Pancreas (tissue), 10 donors: ENCODE data around the gene DLGAP3. TPM values are rescaled to one million over a fixed set of nuclear protein-coding genes. Genes with fewer than 3 reads are reported as not detected.

Experiments
- ATAC-seq, 4 donors: fragments of 200-7000 bp; cut with Tn5 transposase; one replicate each; pipeline versions ENCODE4 v1.8.0 to v1.9.1; 2020; ENCODE audit warnings: mild to moderate bottlenecking in 4 of 4, moderate library complexity in 4 of 4
- DNase-seq, 6 donors: peaks; one replicate each; pipeline ENCODE4 v3.0.0-alpha.2; 2020
- FAIRE-seq: peaks from 2 replicates; lab custom pipeline; 2012; peaks lifted over from hg19 to GRCh38; lab: Jason Lieb, UNC
- H3K27ac ChIP-seq, 4 donors: fragments of 200-600 bp; sonication (generic); 1 replicate in 3 of 4; 2 replicates in 1 of 4; pipeline versions ENCODE4 v1.5.0 to v1.8.0; 2020
- H3K27me3 ChIP-seq, 4 donors: fragments of 200-600 bp; one replicate each; pipeline ENCODE4 v1.8.0; 2021
- H3K36me3 ChIP-seq, 3 donors: fragments of 200-600 bp; sonication (generic) in 1 of 3; one replicate each; pipeline versions ENCODE4 v1.5.0 to v1.8.0; 2020 to 2021
- H3K4me1 ChIP-seq, 3 donors: fragments of 200-600 bp; one replicate each; pipeline ENCODE4 v1.8.0; 2021
- H3K4me3 ChIP-seq, 4 donors: fragments of 200-600 bp; sonication (generic) in 2 of 4; one replicate each; pipeline versions ENCODE4 v1.5.0 to v1.8.0; 2020 to 2021
- H3K9me3 ChIP-seq, 4 donors: fragments of 200-600 bp; one replicate each; pipeline ENCODE4 v1.8.0; 2021
- WGBS, 2 donors: extraction: QIAGEN DNeasy Blood & Tissue Kit; methylation state at CpG; one replicate each; pipeline ENCODE4 v1.1.7; 2013; 5-methylcytosine and 5-hydroxymethylcytosine counted together
- intact Hi-C, 3 donors: fragments of 100-400 bp; cut with DNase I; formaldehyde crosslinking; loops; one replicate each; pipeline versions ENCODE4 v1.11.1 to v1.14.2; 2022
- polyA plus RNA-seq, 2 donors: library from polyadenylated mRNA; stranded (reverse); fragments of 200-250 nt; gene quantifications; one replicate each; pipeline ENCODE4 v1.2.3, GENCODE V29; 2013
- total RNA-seq, 6 donors: library from RNA; stranded (reverse); fragmentation: NEBNext Ultra II Directional in 4 of 6; extraction: Animal tissue kit (Norgen Biotek cat#: 25700) in 4 of 6; gene quantifications; one replicate each; pipeline versions ENCODE4 v1.2.1 to v1.2.4, GENCODE V29; 2021 to 2023
- TF ChIP-seq, protein P1 (sequence below), 4 donors: fragments of 200-600 bp; sonication (generic) in 3 of 4; IDR thresholded peaks; one replicate each; pipeline versions ENCODE4 v1.5.0 to v1.8.0; 2021; ENCODE audit warnings: antibody characterized with exemption in 4 of 4
- donor health status: healthy with polysubstance abuse.
- donor health status: DM: no; HTN: no; CAD: no; lungs with moderate emphysema.
- donor health status: DM: no; HTN: no; CAD: no.
- donor health status: control.
- donor health status: control.
- donor health status: Bipolar disorder and iron deficiency.
- donor health status: DM: yes; HTN: yes; CAD: no.
- donor health status: DM: no; HTN: no; CAD: no.
- donor health status: DM: no; HTN: no; CAD: no.
- donor health status: DM: yes; HTN: yes; CAD: no.

Gene DLGAP3
- total and polyA plus RNA-seq, 8 donors: 0.53 to 1.8 (median 1.4) TPM

- no peaks in the 10 kb centered on the region for H3K36me3 ChIP-seq
- 86 to 88% methylated on average over 4 of the region's 4 CpGs for WGBS, 2 donors
- ATAC-seq: no peak
- no peak for DNase-seq
- H3K4me3 ChIP-seq: no peak overlapping the region
- H3K4me1 ChIP-seq: no peaks in the 10 kb centered on the region
- no peaks in the 10 kb centered on the region for H3K9me3 ChIP-seq
- no peak for FAIRE-seq
- no peak overlapping the region for H3K27ac ChIP-seq
- TF ChIP-seq, protein P1, sequence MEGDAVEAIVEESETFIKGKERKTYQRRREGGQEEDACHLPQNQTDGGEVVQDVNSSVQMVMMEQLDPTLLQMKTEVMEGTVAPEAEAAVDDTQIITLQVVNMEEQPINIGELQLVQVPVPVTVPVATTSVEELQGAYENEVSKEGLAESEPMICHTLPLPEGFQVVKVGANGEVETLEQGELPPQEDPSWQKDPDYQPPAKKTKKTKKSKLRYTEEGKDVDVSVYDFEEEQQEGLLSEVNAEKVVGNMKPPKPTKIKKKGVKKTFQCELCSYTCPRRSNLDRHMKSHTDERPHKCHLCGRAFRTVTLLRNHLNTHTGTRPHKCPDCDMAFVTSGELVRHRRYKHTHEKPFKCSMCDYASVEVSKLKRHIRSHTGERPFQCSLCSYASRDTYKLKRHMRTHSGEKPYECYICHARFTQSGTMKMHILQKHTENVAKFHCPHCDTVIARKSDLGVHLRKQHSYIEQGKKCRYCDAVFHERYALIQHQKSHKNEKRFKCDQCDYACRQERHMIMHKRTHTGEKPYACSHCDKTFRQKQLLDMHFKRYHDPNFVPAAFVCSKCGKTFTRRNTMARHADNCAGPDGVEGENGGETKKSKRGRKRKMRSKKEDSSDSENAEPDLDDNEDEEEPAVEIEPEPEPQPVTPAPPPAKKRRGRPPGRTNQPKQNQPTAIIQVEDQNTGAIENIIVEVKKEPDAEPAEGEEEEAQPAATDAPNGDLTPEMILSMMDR (IDR thresholded peaks at IDR 0.05): no peak
- intact Hi-C loops: no loop called here
- no peaks in the 10 kb centered on the region for H3K27me3 ChIP-seq
These were observed 30.0 kb downstream of the DLGAP3 start for GRCh38 chr1:34899471-34899870.

GRCh38 chr1:34898330-34898761 is 31.1 kb downstream of the DLGAP3 start:
- H3K4me3 ChIP-seq: no peak overlapping the region
- H3K4me1 ChIP-seq: no peaks in the 10 kb centered on the region
- no peak overlapping the region for H3K27ac ChIP-seq
- no peaks in the 10 kb centered on the region for H3K36me3 ChIP-seq
- peak in 1 of 4 donors; percentile 30 for ATAC-seq
- intact Hi-C loops: no loop called here
- no peaks in the 10 kb centered on the region for H3K9me3 ChIP-seq
- 12 to 26% methylated on average over 2 of the region's 2 CpGs for WGBS, 2 donors
- DNase-seq: no peak
- no peak for FAIRE-seq
- TF ChIP-seq, protein P1 (IDR thresholded peaks at IDR 0.05): no peak
- H3K27me3 ChIP-seq: no peaks in the 10 kb centered on the region

- Histone ChIP-seq H3K36me3 (no peaks in the 10 kb centered on the region), H3K4me1 (no peaks in the 10 kb centered on the region), H3K27ac (no peak overlapping the region), H3K27me3 (no peaks in the 10 kb centered on the region), H3K9me3 (no peaks in the 10 kb centered on the region), H3K4me3 (no peak overlapping the region)
- no peak for DNase-seq
- intact Hi-C loops: no loop called here
- no peak for ATAC-seq
- FAIRE-seq: no peak
- 62 to 64% methylated on average over 1 of the region's 1 CpG for WGBS, 2 donors
- TF ChIP-seq, protein P1 (IDR thresholded peaks at IDR 0.05): no peak
These were observed 32.8 kb downstream of the DLGAP3 start for GRCh38 chr1:34896612-34897011.

DNA sequence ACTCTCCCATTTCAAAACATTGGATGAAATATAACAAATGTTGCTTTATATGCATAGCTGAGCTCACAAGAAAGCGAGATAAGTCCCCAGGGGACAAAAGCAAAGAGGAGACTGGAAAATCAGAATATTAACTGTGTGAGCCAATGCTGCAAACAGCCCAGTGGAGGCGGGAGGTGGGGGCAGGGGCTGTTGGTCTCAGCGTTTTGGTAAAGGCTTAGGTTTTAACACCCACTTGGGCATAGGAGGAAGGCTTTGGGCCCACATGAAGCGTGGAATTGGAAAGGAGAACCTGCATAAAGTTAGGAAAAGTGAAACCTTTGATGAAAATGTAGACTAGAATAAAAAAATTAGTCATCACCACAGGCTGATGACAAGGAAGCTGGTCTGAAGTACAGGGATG is 39.7 kb downstream of the DLGAP3 start:
- no peak overlapping the region for H3K4me3 ChIP-seq
- H3K4me1 ChIP-seq: no peaks in the 10 kb centered on the region
- ATAC-seq (no peak), DNase-seq (no peak), FAIRE-seq (no peak)
- intact Hi-C loops: no loop called here
- WGBS, 2 donors: 52 to 57% methylated on average over 4 of the region's 4 CpGs
- H3K27me3 ChIP-seq: peaks cover 0 to 13% (median 4%) of the 10 kb centered on the region in 4 donors
- H3K27ac ChIP-seq: no peak overlapping the region
- no peaks in the 10 kb centered on the region for H3K9me3 ChIP-seq
- H3K36me3 ChIP-seq: no peaks in the 10 kb centered on the region
- TF ChIP-seq, protein P1 (IDR thresholded peaks at IDR 0.05): no peak

DNA sequence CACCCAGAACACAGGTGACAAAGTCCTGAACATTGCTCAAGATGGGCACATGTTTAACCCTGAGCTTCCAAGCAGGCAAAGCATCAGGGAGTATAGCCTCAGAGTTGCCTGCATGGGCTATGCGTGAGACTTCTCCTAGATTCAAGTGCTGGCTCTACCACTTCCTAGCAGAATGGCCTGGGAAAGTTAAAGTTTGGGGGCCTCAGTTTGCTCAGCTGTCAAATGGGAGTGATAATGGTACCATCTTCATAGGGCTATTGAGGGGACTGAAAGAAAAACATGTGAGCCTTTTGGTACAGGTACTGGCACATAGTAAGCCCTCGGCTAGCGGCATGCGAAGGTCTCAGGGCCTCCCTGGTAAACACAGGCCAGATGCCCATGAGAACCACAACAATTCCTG is 41.9 kb downstream of the DLGAP3 start:
- intact Hi-C loops: no loop called here
- H3K27me3 ChIP-seq: peaks cover 0 to 13% (median 4%) of the 10 kb centered on the region in 4 donors
- no peak for FAIRE-seq
- no peak overlapping the region for H3K4me3 ChIP-seq
- TF ChIP-seq, protein P1 (IDR thresholded peaks at IDR 0.05): no peak
- H3K36me3 ChIP-seq: no peaks in the 10 kb centered on the region
- H3K27ac ChIP-seq: no peak overlapping the region
- WGBS, 2 donors: 89 to 90% methylated on average over 4 of the region's 4 CpGs
- no peak for DNase-seq
- H3K4me1 ChIP-seq: no peaks in the 10 kb centered on the region
- ATAC-seq: no peak
- H3K9me3 ChIP-seq: no peaks in the 10 kb centered on the region
